ENCODE measurements around the gene ZNF784. TPM values are rescaled to one million over a fixed set of nuclear protein-coding genes. Genes with fewer than 3 reads are reported as not detected.

Gene ZNF784
- total and polyA plus RNA-seq, 8 donors, result 1.8 to 15.1 (median 5.5) TPM; not detected in 1

GRCh38 chr19:55635334-55635717 is 11.0 kb upstream of the ZNF784 start:
- peaks cover 30 to 77% (median 64%) of the 10 kb centered on the region in 4 donors for H3K4me1 ChIP-seq
- no peaks in the 10 kb centered on the region for H3K9me3 ChIP-seq
- H3K36me3 ChIP-seq, result peaks cover 0 to 8% (median 0%) of the 10 kb centered on the region in 4 donors
- peak overlapping the region; percentile 71 to 96 (median 84) for H3K4me3 ChIP-seq
- intact Hi-C loops (cut with DNase I; ENCODE audit: low total_unique reads), result no loop called here
- DNase-seq, result no peak
- no peaks in the 10 kb centered on the region for H3K27me3 ChIP-seq
- WGBS, 5 donors, result 3 to 10% (median 4%) methylated on average over 9 of the region's 9 CpGs
- H3K27ac ChIP-seq, result peak overlapping the region; percentile 95 to 99 (median 99)
- TF ChIP-seq POLR2AphosphoS5 (IDR thresholded peaks at IDR 0.05) (no peak), EP300 (IDR thresholded peaks at IDR 0.05) (no peak), CTCF (IDR thresholded peaks at IDR 0.05) (no peak), POLR2A (IDR thresholded peaks at IDR 0.05) (no peak)

DNA sequence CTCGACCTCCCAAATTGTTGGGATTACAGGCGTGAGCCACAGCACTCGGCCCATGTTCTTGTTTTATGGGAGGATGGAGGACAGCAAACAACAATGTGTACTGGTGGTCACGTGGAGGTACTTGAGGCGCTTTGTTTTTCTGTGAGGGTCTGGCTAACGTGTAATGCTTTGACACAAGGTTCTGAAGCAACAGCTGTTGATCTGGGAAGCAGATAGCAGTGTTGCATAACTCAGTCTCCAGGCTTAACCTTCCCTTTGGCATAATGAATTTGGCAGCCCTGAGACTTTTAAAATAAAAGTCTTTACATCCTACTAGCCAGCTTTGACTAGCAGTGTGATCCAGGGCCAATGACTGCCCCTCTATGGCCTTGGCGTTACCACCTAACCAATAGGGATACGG is 9.5 kb upstream of the ZNF784 start:
- H3K27me3 ChIP-seq, result no peaks in the 10 kb centered on the region
- peak overlapping the region in 4 of 5 donors; percentile 98 to 99 (median 99) for H3K27ac ChIP-seq
- H3K36me3 ChIP-seq, result peaks cover 0 to 8% (median 0%) of the 10 kb centered on the region in 4 donors
- TF ChIP-seq EP300 (IDR thresholded peaks at IDR 0.05) (no peak), POLR2AphosphoS5 (IDR thresholded peaks at IDR 0.05) (no peak), CTCF (IDR thresholded peaks at IDR 0.05) (no peak), POLR2A (IDR thresholded peaks at IDR 0.05) (no peak)
- 80 to 88% (median 81%) methylated on average over 8 of the region's 8 CpGs for WGBS, 5 donors
- DNase-seq, result peak in 1 of 2 donors; percentile 9
- H3K4me1 ChIP-seq, result peaks cover 25 to 62% (median 50%) of the 10 kb centered on the region in 4 donors
- intact Hi-C loops (cut with DNase I; ENCODE audit: low total_unique reads), result no loop called here
- peak overlapping the region in 2 of 4 donors; percentile 87 to 96 for H3K4me3 ChIP-seq
- H3K9me3 ChIP-seq, result no peaks in the 10 kb centered on the region

DNA sequence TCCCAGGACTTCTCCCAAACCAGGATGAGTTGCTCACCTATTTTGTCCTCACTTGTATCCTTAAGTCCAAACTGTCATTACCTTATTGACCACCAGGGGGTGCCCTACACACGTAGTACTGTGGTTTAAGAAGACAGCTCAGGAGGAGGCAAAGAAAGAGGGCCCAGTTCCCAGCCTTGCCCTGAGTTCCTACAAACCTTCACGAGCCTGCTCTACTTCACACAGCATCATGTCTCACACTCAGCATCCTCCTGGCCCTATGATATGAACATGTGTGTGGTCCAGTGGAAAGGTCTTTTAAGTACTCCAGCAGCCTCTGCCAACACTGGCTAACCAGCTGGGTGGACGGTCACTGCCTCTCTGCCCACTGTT is 8.1 kb upstream of the ZNF784 start:
- WGBS, 5 donors, result 23 to 28% (median 25%) methylated on average over 3 of the region's 3 CpGs
- no peaks in the 10 kb centered on the region for H3K9me3 ChIP-seq
- peak; percentile 95 to 96 for DNase-seq
- TF ChIP-seq POLR2A (IDR thresholded peaks at IDR 0.05) (no peak), CTCF (IDR thresholded peaks at IDR 0.05) (peak in 5 of 7 experiments; percentile 81 to 96 (median 83)), POLR2AphosphoS5 (IDR thresholded peaks at IDR 0.05) (peak in 2 of 3 donors; percentile 47 to 64)
- no peaks in the 10 kb centered on the region for H3K36me3 ChIP-seq
- peak overlapping the region in 2 of 5 donors; percentile 49 to 99 for H3K27ac ChIP-seq
- H3K27me3 ChIP-seq, result no peaks in the 10 kb centered on the region
- no peak overlapping the region for H3K4me3 ChIP-seq
- H3K4me1 ChIP-seq, result peaks cover 24 to 48% (median 40%) of the 10 kb centered on the region in 4 donors
- intact Hi-C loops (cut with DNase I; ENCODE audit: low total_unique reads), result no loop called here

GRCh38 chr19:55626350-55626749 is 2.0 kb upstream of the ZNF784 start:
- intact Hi-C loops (cut with DNase I; ENCODE audit: low total_unique reads), result no loop called here
- no peaks in the 10 kb centered on the region for H3K9me3 ChIP-seq
- H3K4me1 ChIP-seq, result peaks cover 5 to 29% (median 15%) of the 10 kb centered on the region in 4 donors
- TF ChIP-seq POLR2AphosphoS5 (IDR thresholded peaks at IDR 0.05) (no peak), POLR2A (IDR thresholded peaks at IDR 0.05) (no peak), EP300 (IDR thresholded peaks at IDR 0.05) (no peak), CTCF (IDR thresholded peaks at IDR 0.05) (no peak)
- no peak overlapping the region for H3K4me3 ChIP-seq
- no peak for DNase-seq
- peaks cover 6 to 14% (median 12%) of the 10 kb centered on the region in 4 donors for H3K36me3 ChIP-seq
- no peak overlapping the region for H3K27ac ChIP-seq
- H3K27me3 ChIP-seq, result no peaks in the 10 kb centered on the region
- 59 to 78% (median 73%) methylated on average over 11 of the region's 11 CpGs for WGBS, 5 donors
